RWPE1 (cell line): Measurements from ENCODE around the gene KAZALD1.

Source experiments
- CTCF ChIA-PET: fragments of 350-600 bp; sonication (Branson Sonifier 250); formaldehyde crosslinking; extraction: SDS; loops from one replicate; lab custom pipeline; 2021; lab: Yijun Ruan, JAX
- POLR2A ChIA-PET: fragments of 400-600 bp; formaldehyde crosslinking; extraction: SDS; loops from one replicate; lab custom pipeline; 2020; ENCODE audit warnings: antibody characterized with exemption; ENCODE audit not compliant: low non-redundant PET; lab: Yijun Ruan, JAX
- DNase-seq: peaks from one replicate; pipeline ENCODE4 v3.0.0; 2012; ENCODE audit warnings: low spot score
- H3K27ac ChIP-seq: fragments of 450-650 bp; 2 replicates; pipeline ENCODE4 v1.5.1; 2017
- TF ChIP-seq, protein P1 (sequence below): fragments of 450-650 bp; conservative IDR thresholded peaks from 2 replicates; pipeline ENCODE4 v1.5.1; 2017; ENCODE audit warnings: low read depth, mild to moderate bottlenecking

Gene KAZALD1

DNA sequence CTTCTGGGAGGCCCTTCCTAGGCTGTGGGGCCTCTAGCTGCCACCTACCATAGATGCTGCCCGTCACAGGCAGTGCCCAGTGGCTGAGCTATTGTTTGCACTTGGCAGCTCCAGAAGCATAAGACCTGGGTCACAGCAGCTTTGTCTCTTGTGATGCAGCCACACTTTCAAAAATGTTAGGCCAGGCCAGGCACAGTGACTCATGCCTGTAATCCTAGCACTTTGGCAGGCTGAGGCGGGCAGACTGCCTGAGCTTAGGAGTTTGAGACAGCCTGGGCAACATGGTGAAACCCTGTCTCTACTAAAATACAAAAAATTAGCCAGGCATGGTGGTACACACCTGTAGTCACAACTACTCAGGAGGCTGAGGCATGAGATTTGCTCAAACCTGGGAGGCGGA is 9.5 kb upstream of the KAZALD1 start:
- POLR2A ChIA-PET, result interaction anchor here (0.6 to 1.7 kb wide), 5 partner anchors 8 to 303 kb away, joined by 3 to 6 read pairs (median 4); partner anchors contain the start of genes PDZD7 and SFXN3
- DNase-seq, result no peak
- peak overlapping the region; percentile 89 for H3K27ac ChIP-seq
- CTCF ChIA-PET, result interaction anchor here (0.7 to 3.6 kb wide), 6 partner anchors 10 to 1146 kb away, joined by 3 to 32 read pairs (median 14); no protein-coding TSS in a partner anchor
- TF ChIP-seq, protein P1, sequence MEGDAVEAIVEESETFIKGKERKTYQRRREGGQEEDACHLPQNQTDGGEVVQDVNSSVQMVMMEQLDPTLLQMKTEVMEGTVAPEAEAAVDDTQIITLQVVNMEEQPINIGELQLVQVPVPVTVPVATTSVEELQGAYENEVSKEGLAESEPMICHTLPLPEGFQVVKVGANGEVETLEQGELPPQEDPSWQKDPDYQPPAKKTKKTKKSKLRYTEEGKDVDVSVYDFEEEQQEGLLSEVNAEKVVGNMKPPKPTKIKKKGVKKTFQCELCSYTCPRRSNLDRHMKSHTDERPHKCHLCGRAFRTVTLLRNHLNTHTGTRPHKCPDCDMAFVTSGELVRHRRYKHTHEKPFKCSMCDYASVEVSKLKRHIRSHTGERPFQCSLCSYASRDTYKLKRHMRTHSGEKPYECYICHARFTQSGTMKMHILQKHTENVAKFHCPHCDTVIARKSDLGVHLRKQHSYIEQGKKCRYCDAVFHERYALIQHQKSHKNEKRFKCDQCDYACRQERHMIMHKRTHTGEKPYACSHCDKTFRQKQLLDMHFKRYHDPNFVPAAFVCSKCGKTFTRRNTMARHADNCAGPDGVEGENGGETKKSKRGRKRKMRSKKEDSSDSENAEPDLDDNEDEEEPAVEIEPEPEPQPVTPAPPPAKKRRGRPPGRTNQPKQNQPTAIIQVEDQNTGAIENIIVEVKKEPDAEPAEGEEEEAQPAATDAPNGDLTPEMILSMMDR, result no peak

DNA sequence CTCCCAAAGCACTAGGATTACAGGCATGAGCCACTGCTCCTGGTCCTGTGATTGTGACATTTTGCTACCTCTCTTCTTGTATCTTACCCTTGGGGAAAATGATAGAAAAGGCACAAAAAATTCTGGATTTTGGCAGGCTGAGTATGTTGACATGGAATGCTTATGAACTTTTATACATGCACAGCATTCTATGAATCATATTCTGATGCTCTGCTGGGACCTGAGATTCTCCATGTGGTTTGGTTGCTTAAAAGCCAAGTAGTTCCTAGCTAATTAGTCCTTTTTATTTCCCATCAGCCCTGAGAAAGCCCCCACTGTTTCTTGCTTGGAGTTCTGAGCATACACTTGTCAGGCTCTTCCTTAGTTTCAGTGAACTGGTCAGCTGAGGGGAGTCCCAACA is 8.3 kb upstream of the KAZALD1 start:
- DNase-seq, result no peak
- ChIA-PET POLR2A (no interaction called here), CTCF (interaction anchor here (0.5 kb wide), 1 partner anchor 107 kb away, joined by 3 read pairs; no protein-coding TSS in a partner anchor)
- TF ChIP-seq, protein P1, result no peak
- peak overlapping the region; percentile 89 for H3K27ac ChIP-seq

DNA sequence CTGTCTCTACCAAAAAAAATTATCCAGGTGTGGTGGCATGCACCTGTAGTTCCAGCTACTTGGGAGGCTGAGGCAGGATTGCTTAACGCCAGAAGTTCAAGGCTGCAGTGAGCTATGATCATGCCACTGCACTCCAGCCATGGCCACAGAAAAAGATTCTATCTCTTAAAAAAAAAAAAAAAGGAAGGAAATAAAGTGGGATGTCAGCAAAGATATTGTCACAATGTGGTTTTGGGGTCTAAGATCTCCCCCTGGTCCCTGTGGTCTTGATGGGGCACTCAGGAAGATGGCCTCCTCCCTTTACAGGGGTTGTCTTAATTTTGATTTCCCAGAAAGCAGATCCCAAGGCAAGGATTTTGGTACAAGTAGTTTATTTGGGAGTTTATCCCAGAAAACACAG is 7.4 kb upstream of the KAZALD1 start:
- ChIA-PET CTCF (interaction anchor here (0.6 kb wide), 2 partner anchors 26 to 41 kb away, joined by 3 read pairs; no protein-coding TSS in a partner anchor), POLR2A (interaction anchor here (0.6 kb wide), 1 partner anchor 46 kb away, joined by 6 read pairs; no protein-coding TSS in a partner anchor)

GRCh38 chr10:101054876-101055275 is 6.9 kb upstream of the KAZALD1 start:
- CTCF ChIA-PET, result interaction anchor here (1.1 kb wide), 2 partner anchors 14 to 23 kb away, joined by 3 to 6 read pairs; partner anchors contain the start of gene SFXN3
- POLR2A ChIA-PET, result no interaction called here
- no peak for DNase-seq

More for the DNA sequence above, 7.4 kb upstream of the KAZALD1 start:
- TF ChIP-seq, protein P1, result no peak
- peak overlapping the region; percentile 50 for H3K27ac ChIP-seq
- DNase-seq, result no peak

DNA sequence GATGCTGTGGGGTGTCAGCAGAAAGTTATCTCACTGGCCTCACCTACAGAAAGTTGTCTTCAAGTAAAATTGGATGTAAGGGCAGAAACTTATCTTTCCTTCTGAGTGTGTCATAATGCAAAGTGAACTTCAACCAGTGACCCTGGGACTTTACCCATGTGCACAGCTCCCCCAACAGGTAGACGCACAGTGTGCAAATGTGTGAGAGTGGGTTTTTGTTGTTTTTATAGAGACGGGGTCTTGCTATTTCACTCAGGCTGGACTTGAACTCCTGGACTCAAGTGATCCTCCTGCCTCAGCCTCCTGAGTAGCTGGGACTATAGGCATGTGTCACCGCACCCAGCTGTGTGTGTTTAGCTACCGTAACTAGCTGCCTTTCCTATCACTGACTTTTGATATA is 6.4 kb upstream of the KAZALD1 start:
- no peak overlapping the region for H3K27ac ChIP-seq
- DNase-seq, result no peak
- POLR2A ChIA-PET, result no interaction called here
- CTCF ChIA-PET, result interaction anchor here (1.1 kb wide), 2 partner anchors 14 to 24 kb away, joined by 3 to 6 read pairs; partner anchors contain the start of gene SFXN3
- TF ChIP-seq, protein P1, result no peak

More at GRCh38 chr10:101054876-101055275, 6.9 kb upstream of the KAZALD1 start:
- TF ChIP-seq, protein P1, result no peak
- no peak overlapping the region for H3K27ac ChIP-seq

DNA sequence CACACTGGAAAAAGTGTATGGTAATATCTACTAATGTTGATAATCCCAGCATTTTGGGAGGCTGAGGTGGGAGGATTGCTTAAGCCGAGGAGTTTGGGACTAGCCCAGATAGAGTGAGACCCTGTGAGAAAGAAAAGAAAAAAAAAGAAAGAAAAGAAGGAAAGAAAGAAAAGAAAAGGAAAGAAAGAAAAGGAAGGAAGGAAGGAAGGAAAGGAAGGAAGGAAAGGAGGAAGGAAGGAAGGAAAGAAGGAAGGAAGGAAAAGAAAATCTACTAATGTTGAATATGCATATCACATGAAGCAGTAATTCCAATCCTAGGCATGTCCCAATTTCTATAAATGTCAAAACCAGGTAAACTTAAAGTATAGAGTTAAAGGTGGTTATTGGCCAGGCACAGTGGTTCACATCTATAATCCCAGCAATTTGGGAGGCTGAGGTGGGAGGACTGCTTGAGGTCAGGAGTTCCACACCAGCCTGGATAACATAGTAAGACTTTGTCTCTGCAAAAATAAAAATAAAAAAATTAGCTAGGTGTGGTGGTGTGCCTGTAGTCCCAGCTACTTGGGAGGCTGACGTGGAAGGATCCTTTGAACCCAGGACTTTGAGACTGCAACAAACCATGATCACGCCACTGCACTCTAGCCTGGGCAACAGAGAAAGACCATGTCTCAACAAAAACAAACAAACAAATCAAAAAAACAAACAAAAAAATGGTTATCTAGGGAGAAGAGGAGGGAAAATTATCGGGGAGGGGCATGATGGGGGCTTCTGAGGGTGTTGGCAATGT is 5.2 kb upstream of the KAZALD1 start:
- CTCF ChIA-PET, result interaction anchor here (0.7 to 3.6 kb wide), 5 partner anchors 12 to 1769 kb away, joined by 3 to 20 read pairs (median 8); no protein-coding TSS in a partner anchor
- DNase-seq, result no peak
- TF ChIP-seq, protein P1, result no peak
- no peak overlapping the region for H3K27ac ChIP-seq
- POLR2A ChIA-PET, result no interaction called here
